Stimulated activated CD8-positive, alpha-beta memory T cell treated with anti-CD3 and anti-CD28 coated beads, Interleukin-12 subunit alpha, Interleukin-12 subunit beta, amount 100 ng/mL, for 4 hours (primary cell): ENCODE results near the gene FAM124A.
"Not testable (repeated sequence)": the region's sequence is repeated elsewhere in the genome, so short reads cannot be mapped to it uniquely, and the experiment has no call there.

ENCODE experiments used
- DNase-seq: peaks from one replicate; pipeline ENCODE4 v3.0.0-alpha.2; 2020; ENCODE audit warnings: low read depth

FAM124A gene

DNA sequence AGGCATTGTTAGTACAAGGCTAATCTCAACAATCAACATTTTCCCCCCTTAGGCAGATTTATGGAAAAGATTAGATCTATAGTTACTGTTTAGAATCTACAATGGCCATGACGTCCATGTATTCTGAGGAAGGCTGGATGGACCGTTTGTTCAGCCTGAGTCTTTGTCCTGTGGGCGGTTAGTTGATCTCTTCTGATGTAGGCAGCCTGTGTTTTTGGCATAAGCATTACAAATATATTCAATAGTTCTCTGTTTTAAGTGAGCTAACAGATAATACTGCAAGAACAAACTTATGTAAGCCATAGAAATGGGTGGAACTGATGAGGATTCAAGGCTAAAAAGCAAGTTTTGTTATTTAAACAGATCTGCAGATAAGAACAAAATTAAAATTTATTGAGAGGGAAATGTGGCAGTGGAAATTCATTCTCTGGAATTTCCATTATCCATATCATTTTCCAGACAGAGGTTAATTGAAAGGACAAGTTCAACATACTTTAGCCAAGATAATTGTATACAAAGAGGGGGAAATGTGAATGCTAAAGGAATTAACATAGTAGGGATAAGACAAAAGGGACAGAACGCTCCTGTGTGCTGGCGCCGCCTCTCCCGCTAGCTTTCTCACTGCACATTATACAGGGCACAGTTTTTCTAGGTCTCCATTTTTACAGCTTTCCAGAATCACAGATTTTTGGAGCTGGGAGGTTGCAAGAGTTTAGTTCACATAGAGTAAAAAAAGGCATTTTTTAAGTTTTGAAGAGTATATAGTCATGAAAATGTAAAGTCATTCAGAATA lies 48.6 kb downstream of the FAM124A start:
- no peak for DNase-seq

DNA sequence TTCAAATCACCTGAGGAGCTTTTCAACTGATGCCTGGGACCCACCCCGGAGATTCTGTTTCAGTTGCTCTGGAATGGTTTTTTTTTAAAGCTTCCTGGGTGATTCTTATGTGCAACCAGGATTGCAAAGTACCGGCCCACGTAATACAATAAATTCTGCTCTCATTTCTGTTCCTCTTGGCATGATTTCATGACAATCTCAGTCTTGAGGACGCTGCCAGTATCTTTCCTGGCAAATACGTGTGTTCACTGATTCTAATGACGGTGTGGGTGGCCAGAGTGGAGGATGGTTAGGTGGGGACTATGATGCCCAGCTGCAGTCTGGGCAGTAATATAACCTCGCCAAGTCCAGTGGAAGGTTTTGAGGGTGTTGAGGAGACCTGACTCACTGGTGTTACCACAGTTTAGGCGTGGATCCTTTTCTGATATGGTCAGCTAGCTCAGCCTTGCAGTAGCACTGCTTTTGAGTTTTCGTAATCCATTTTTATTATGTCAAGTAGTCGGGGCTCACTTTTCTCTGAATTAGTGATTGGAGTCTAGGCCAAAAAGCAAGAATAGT lies 49.4 kb downstream of the FAM124A start:
- DNase-seq, result no peak

DNA sequence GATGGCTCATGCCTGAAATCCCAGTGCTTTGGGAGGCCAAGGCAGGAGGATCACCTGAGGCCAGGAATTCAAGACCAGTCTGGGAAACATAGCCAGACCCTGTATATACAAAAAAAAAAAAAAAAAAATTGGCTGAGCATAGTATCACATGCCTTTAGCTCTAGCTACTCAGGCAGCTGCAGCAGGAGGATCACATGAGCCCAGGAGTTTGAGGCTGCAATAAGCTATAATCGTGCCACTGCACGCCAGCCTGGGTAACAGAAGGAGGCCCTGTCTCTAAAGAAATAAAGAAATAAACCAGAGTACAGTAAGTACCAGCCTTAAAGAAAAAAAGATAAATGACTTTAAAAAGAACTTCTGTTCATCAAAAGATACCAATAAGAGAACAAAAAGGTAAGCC lies 52.9 kb downstream of the FAM124A start:
- DNase-seq, result no peak

DNA sequence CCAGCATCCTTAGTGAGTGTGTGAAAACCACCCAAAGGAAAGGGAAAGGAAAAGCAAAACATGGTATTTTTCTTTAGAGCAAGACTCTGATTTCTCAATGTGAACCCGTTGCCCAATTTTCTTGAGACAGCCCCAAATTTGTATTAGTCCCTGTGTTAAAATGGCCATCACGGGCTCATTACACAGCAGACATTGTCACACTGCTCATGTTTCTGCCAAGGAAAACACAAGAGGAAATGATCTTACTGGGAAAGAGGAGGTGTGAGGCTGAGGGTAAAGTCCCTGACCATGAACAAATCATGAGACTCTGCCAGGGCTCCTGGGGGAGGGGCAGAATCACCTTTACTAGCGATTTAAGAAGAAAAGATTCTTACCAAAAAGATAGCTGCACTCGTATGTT lies 54.4 kb downstream of the FAM124A start:
- no peak for DNase-seq

DNA sequence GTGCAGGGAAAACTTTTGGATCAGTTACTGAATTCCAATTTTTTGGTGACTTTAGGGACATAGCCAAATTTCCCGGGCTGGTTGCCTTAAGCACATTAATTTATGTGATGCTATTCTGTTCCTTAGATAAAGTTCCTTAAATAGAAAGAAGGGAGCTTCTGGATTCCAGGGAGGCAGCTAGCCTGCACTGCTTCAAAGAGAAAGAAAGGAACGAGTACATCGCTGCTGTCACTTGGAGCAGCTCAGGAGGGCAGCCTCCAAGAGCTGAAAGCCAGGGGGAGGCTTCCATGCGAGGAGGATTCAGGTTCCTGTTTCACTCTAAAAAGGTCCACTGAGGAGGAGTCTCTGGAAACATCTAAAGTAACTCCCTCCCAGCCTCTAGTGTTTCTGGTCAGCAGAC lies 55.7 kb downstream of the FAM124A start:
- DNase-seq, result no peak

DNA sequence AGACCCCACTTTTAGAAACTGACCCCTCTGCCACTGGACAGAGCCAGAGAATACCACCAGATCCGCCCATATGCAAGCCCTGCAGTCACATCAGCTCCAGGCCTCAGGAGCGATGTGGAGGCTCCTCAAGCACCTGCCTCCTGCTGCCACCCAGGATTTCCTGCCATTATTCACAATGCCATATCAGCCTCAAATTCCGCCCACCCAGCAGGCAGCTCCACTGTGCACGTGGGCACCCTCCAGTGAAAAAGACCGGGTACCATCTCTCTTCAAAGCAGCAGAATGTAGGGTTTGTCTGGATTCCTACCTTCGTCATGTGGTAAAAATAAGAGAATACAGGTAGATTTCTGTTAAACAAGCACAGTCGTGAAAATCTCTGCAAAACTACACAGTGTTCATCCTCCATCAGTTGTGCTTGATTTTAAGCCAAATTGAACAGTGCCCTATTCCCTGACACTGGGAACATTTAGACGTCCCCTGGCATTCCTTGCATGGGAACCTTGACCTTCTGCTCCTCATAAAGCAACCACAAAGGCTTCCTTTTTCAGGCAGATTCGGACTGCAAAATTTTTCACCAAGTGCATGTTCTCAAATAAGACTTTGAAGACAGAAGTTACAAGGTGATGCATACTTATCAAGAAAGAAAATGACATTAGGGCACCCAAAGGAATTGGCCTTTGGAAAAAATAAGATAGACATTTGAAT lies 56.4 kb downstream of the FAM124A start:
- DNase-seq, result no peak

DNA sequence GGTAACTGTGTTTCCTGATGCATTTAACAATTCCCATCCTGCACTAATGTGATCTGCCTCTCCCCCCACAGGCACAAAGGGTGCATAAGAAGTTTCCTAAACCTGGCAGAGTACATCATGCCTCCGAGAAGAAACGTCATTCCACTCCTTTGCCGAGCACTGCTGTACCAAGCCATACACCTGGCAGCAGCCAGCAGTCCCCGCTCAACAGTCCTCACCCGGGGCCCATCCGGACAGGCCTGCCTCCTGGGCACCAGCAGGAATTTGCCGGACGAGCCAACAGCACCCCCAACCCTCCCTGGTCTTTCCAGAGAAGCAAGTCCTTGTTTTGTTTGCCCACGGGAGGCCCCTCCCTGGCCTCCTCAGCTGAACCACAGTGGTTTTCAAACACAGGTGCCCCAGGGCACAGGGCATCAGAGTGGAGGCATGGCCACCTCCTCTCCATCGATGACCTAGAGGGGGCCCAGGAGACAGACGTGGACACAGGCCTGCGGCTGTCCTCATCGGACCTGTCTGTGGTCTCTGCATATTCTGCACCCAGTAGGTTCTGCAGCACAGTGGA lies 58.3 kb downstream of the FAM124A start:
- DNase-seq, result no peak

DNA sequence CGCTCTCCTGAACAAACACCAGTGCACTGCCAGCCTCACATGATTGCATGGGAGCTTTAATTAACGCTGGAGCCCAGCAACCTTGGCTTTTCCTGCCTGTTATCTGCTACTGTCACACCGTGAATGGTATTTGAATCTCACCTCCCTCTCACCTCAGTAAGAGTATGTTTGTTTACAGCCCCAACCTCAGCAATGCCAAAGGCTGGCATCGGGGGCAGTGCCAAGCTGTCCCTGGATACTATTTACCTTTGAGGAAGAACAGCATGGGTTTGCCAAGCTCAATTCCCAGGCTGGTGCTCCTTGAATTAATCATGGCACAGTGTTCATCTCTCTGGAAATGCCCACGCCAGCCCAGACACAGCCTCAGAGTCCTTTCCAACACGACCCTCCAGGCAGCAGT lies 60.1 kb downstream of the FAM124A start:
- no peak for DNase-seq

DNA sequence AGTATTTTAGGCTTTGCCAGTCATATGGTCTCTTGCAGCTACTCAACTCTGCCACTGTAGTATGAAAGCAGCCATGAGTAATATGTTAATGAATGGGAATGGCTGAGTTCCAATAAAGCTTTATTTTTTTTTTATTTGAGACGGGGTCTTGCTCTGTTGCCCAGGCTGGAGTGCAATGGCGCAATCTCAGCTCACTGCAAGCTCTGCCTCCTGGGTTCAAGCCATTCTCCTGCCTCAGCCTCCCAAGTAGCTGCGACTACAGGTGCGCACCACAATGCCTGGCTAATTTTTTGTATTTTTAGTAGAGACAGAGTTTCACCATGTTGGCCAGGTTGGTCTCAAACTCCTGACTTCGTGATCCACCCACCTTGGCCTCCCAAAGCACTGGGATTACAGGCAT lies 60.7 kb downstream of the FAM124A start:
- not testable (repeated sequence) for DNase-seq

DNA sequence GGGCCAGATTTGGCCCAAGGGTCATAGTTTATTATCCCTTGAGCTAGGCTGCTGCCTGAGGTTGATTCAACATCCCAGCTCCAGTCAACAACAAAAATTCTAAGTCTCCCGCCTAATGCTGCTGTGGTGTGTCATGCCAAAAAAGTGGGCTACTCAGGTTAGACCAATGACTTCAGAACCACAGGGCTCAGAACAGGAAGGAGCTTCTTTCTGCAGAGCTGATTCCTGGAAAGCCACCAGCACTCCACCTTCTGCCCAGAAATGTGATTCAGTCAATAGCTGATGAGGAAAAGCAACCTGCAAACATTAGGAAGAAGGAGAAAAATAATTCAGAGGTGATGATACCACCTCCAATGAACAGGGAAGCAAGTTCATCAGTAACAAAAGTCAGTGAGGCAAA lies 61.2 kb downstream of the FAM124A start:
- DNase-seq, result no peak

DNA sequence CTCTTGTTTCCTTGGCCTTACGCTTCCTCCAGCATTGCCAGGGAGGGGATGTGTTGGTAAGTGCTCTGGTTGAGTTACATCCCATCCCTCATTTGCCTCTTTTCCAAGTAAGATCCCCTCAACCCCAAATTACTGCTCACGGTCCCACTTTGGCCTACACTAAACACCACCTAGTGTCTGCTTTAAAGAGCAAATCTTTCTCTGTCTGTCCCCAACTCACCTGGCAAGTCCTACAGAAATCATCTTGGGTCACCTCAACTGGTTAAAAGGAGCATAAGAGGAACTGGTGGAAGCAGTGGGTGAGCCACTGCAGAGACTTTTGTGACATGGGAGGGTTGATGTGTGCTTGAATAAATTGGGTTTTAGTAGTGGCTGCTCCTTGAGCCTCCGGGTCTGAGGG lies 62.1 kb downstream of the FAM124A start:
- DNase-seq, result no peak

DNA sequence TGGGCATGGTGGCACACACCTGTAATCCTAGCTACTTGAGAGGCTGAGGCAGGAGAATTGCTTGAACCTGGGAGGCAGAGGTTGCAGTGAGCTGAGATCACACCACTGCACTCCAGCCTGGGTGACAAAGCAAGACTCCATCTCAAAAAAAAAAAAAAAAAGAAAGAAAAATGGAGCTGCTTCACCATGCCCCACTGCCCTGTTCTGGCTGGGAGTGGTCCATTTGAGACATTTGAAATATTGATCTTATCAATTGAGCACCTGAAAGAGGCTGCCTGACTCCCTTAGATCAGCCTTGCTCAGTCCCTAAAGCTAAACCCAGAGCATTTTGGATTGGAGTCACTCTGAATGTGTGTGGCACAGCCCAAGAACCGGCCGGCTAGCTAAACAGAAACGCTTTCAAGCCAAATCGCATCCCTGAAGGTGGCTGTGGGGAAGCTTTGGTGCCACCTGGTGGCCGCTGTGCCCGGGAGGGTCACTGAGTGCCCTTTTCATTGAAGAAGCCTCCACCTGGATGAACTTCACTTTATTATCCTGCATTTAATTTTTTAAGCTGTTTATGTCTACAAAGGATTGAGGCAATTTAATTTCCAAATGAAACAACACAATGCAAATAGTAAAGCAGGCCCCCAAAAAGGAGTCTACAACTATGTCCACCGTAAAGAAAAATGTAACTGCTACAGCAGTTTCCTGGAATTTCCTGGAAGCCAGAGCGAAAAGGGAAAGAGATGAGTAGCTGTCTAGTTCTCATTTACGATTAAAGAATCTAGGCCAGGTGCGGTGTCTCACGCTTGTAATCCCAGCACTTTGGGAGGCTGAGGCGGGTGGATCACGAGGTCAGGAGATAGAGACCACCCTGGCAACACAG lies 64.2 kb downstream of the FAM124A start:
- DNase-seq, result peak; percentile 19

DNA sequence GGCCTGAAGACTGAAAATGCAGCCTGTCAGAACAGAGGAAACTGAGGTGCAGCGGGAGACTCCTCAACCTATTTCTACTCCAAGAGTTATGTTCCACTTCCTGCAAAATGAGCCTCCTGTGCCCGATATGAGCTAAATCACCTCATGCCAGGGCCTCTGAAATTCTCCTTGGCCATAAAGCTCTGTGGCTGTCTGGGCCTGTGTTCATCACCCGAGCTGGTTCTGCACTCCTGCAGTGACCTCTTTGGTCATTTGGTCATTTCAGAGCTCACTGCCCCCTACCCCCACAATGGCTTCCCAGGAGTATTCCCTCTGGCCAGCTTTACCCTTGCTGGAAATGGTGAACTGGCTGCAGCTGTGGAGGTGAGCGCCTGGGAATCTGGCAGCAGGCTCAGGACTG lies 65.6 kb downstream of the FAM124A start:
- no peak for DNase-seq

DNA sequence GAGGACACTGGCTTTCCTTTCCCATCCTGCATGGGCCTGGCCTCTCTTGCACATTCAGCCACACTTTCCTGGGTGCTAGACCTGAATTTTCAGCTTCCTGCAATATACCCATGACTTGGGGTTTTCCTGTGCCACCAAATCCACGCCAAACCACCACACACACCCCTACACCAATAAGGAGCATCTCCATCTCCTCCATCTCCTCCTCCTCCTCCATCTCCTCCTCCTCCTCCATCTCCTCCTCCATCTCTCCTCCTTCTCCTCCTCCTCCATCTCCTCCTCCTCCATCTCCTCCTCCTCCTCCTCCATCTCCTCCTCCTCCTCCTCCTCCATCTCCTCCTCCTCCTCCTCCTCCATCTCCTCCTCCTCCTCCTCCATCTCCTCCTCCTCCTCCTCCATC lies 66.1 kb downstream of the FAM124A start:
- DNase-seq, result not testable (repeated sequence)

DNA sequence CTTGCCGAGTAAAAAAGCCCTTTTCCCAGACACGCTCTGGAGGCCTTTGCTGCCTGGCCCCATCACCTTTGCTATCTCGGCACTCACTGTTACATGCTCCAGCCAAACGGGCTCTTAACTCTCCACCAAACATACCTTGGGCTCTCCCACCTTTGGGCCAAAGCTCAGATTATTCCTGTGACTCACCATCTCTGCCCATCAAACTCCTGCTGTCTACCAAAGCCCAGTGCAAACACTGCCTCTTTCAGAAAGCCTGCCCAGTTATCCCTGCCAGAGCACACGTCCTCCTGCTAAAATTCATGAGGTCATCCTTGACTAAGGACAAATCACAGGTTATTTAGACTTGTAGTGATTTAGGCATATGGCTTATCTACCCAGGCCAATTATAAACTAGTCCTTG lies 69.1 kb downstream of the FAM124A start:
- DNase-seq, result no peak

DNA sequence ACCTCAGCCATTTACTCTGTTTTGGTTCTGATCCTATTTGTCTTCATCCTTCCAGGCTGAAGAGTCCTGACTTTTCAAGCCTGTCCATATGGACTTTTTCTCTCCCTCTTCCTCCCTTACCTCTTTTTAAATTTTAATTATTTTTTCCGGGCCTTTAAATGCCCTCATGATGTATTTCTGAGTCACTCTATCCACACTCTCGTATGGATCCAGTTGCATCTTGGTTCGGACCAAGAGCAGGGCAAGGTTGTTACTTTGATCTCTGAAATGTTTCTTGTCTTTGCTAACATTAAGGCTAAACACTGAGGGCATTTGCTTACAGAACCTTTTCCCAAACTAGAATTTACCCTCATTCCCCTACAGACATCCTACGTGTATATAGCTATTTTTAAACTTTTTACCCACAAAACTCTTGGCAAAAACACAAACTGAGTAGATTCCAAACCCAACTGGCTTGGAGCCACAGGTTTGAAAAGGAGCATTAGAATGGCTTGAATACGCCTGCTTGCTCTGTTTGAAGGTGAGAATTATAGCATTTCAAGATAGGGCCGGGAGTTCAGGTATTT lies 69.9 kb downstream of the FAM124A start:
- no peak for DNase-seq

DNA sequence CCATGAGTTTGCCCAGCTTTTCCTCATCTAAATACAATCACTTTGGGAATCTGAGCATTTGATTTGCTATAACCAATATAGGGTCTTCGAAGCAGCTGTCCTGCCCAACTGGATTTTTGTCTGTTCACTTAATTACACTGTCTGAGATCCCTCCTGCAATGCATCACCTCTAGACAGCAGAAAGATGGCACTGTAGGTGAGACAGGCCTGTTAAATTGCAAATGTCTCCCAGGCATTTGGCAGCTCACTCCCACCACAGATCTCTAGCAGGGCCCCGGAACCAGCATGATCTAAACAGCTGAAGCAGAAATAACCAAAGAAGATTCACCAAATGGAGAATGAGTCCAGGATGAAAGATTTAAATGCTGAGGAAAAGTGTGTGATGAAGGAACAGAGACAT lies 75.4 kb downstream of the FAM124A start:
- DNase-seq, result no peak

DNA sequence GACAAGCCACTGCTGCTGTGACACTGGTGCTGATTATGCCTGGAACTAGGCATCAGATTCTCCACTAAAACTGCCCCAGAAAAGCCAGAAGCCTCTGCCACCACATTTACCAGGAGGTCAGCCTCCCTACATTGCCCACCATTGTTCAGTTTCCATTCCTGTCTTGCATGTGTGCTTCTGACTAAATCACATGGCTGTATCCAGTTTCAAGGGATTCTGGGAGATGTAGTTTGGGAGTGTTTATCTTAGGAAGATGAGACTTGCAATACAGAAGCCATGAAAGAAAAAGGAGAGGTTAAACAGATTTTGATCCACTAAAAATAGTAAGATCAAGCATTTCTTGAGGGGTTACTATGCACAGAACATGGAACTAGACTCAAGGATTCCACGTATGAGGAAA lies 76.6 kb downstream of the FAM124A start:
- DNase-seq, result no peak

DNA sequence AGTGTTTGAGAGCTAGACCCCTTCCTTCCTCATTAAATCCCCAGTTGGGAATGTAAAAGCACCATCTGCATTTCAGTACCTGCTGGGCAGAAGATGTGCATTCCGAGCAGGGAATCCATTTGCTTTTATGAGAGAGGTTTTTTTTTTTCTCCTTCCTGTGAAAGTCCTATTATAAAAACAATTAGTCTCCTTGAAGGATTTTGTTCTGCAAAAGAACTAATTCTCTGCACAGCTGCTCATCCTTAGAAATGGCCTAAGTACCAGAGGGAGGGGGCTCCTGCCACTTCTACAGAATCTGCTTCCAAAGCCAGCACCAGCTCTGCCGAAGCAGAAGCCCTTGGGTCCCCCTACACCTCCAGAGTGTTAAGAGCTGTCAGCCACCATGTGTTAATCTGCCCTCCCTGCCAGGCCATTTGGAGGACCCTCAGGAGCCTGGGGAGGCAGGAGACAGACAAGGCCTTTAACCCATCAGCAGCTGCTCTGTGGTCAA lies 80.9 kb downstream of the FAM124A start:
- DNase-seq, result no peak

DNA sequence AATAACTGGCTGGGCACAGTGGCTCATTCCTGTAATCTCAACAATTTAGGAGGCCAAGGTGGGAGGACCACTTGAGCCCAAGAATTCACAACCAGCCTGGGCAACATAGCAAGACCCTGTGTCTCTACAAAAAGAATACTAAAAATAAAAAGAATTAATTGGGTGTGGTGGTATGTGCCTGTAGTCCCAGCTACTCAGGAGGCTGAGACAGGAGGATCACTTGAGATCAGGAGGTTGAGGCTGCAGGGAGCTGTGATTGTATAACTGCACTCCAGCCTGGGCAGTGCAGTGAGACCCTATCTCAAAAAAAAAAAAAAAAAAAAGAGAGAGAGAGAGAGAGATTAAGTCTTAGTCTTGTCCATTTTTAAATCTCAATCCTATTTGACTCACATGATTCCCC lies 81.7 kb downstream of the FAM124A start:
- no peak for DNase-seq

DNA sequence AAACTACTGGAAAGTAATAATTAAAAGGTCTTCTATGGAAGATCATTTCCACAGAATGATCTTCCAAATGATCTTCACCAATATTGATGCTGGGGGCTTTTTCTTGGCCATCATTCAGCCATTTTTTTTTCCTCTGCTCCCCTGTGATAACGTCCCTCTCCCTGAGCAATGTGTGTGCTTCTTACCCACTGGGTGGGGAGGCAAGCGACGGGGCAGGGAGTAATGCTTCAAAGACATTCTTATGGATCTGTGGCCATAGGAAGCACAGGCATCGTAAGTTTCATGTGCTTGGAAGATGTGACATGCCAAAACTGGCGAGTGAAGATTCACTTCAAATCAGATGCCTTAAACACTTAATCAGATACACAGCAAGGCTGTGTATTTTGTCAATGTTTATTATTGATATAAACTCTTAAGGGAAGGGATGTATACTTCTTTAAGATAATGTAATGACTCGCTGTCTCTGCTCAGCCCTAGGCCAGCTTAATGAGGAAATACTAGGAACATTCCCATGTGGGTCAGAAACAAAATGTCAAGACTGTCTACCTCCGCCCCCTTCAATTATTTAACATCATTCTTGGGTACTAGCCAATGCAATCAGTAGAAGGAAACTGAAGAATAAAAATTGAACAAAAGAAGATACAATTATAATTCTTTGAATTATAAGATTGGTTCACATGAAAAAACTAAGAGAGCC lies 83.2 kb downstream of the FAM124A start:
- DNase-seq, result no peak
